PC-9 (cell line): ENCODE data around the gene KLHL35. TPM values are rescaled to one million over a fixed set of nuclear protein-coding genes. Genes with fewer than 3 reads are reported as not detected.

Experiments used
- BruUV-seq: library from RNA; stranded (reverse); fragments of 400-500 nt; replicated peaks from 2 replicates; lab custom pipeline; 2021; lab: Mats Ljungman, UMichigan
- CTCF ChIA-PET: fragments of 300-600 bp; sonication (Branson Sonifier 250); formaldehyde crosslinking; loops from one replicate; lab custom pipeline; 2022; ENCODE audit warnings: antibody characterized with exemption; lab: Charles Lee
- POLR2A ChIA-PET: fragments of 300-600 bp; sonication (Branson Sonifier 250); formaldehyde crosslinking; loops from one replicate; lab custom pipeline; 2022; ENCODE audit warnings: antibody characterized with exemption; ENCODE audit not compliant: unreplicated experiment; lab: Charles Lee
- DNase-seq, 2 experiments: peaks; one replicate each; pipeline versions ENCODE4 v3.0.0 to v3.0.0-alpha.2; 2015 to 2022; ENCODE audit warnings: mixed read lengths in 1 of 2
- H2AFZ ChIP-seq: fragments of 200-600 bp; sonication (generic); 2 replicates; pipeline ENCODE4 v1.8.1; 2017; ENCODE audit warnings: antibody characterized with exemption
- H3F3A ChIP-seq: fragments of 200-600 bp; sonication (generic); 2 replicates; pipeline ENCODE4 v1.8.1; 2017; ENCODE audit warnings: antibody characterized with exemption, mild to moderate bottlenecking, low read depth; ENCODE audit not compliant: insufficient read depth
- H3K27ac ChIP-seq: fragments of 200-600 bp; sonication (generic); 2 replicates; pipeline ENCODE4 v1.6.1; 2016; ENCODE audit warnings: mixed run types
- H3K27me3 ChIP-seq: fragments of 200-600 bp; sonication (generic); 2 replicates; pipeline ENCODE4 v1.6.1; 2016; ENCODE audit warnings: low read depth, mixed run types; ENCODE audit not compliant: insufficient read depth
- H3K36me3 ChIP-seq: fragments of 200-600 bp; sonication (generic); 2 replicates; pipeline ENCODE4 v1.6.1; 2016; ENCODE audit warnings: low read depth, mixed run types
- H3K4me1 ChIP-seq: fragments of 200-600 bp; sonication (generic); replicated peaks from 2 replicates; pipeline ENCODE4 v1.6.1; 2016; ENCODE audit warnings: mixed run types; ENCODE audit not compliant: insufficient read depth
- H3K4me2 ChIP-seq: fragments of 200-600 bp; sonication (generic); 2 replicates; pipeline ENCODE4 v1.6.1; 2017; ENCODE audit warnings: mixed run types
- H3K4me3 ChIP-seq: fragments of 200-600 bp; sonication (generic); 2 replicates; pipeline ENCODE4 v1.6.1; 2016; ENCODE audit warnings: mixed run types
- H3K79me2 ChIP-seq: fragments of 200-600 bp; sonication (generic); 2 replicates; pipeline ENCODE4 v1.6.1; 2017; ENCODE audit warnings: low read depth, mixed run types
- H3K9me2 ChIP-seq: fragments of 200-600 bp; sonication (generic); 2 replicates; pipeline ENCODE4 v1.8.1; 2017; ENCODE audit warnings: mild to moderate bottlenecking; ENCODE audit not compliant: insufficient read depth
- H3K9me3 ChIP-seq: fragments of 200-600 bp; sonication (generic); 2 replicates; pipeline ENCODE4 v1.8.1; 2016; ENCODE audit warnings: low read depth; ENCODE audit not compliant: insufficient read depth
- H4K20me1 ChIP-seq: fragments of 200-600 bp; sonication (generic); 2 replicates; pipeline ENCODE4 v1.8.1; 2017; ENCODE audit not compliant: insufficient read depth
- EZH2 ChIP-seq: fragments of 200-600 bp; sonication (generic); IDR thresholded peaks from 2 replicates; pipeline ENCODE4 v1.8.0; 2017; ENCODE audit warnings: antibody characterized with exemption, low read depth
- intact Hi-C: fragments of 100-400 bp; cut with micrococcal nuclease; formaldehyde crosslinking; loops from one replicate; pipeline ENCODE4 v1.10.0; 2022; ENCODE audit not compliant: unreplicated experiment
- total RNA-seq: library from RNA; stranded (reverse); gene quantifications from 2 replicates; pipeline ENCODE4 v1.2.3, GENCODE V29; 2021
- TF ChIP-seq, protein P1 (sequence below): fragments of 200-600 bp; sonication (generic); conservative IDR thresholded peaks from 2 replicates; pipeline ENCODE4 v1.6.1; 2017; ENCODE audit warnings: mixed run types, antibody characterized with exemption, mild to moderate bottlenecking, moderate library complexity

Gene KLHL35
- total RNA-seq, 1 experiment from 2014 or later: 11.1 TPM

DNA sequence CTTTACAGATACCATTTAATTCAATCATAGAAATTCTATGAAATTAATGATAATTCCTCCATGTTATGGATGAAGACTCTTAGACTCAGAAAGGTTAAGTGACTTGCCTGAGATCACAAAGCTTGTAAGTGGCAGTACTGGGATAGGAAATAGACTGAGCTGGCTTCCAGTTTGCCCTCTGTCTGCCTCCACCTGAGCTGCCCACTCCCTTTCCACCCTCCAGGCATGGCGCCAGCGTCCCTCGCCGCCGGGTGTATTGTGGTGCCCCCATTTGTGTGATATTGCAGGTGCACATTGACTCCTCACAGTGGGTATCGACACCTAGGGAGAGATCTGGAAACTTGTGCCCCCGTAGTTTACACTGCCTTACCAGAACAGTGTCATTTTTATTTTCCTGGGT lies 43.1 kb downstream of the KLHL35 start:
- DNase-seq: no peak
- no TSS peak for BruUV-seq
- Histone ChIP-seq H3K4me1 (peaks cover 37% of the 10 kb centered on the region), H3K79me2 (no peaks in the 10 kb centered on the region), H3F3A (peaks cover 42% of the 10 kb centered on the region), H3K36me3 (no peaks in the 10 kb centered on the region), H3K4me2 (no peak overlapping the region), H3K9me3 (no peaks in the 10 kb centered on the region), H3K27me3 (no peaks in the 10 kb centered on the region), H3K4me3 (no peak overlapping the region), H3K9me2 (no peaks in the 10 kb centered on the region), H3K27ac (no peak overlapping the region), H2AFZ (no peak overlapping the region), H4K20me1 (no peaks in the 10 kb centered on the region)
- POLR2A ChIA-PET: interaction anchor here (0.6 kb wide), 1 partner anchor 11 kb away, joined by 3 read pairs; no protein-coding TSS in a partner anchor
- CTCF ChIA-PET: interaction anchor here (0.6 to 1.2 kb wide), 4 partner anchors 79 to 1210 kb away, joined by 3 to 6 read pairs (median 5); no protein-coding TSS in a partner anchor
- intact Hi-C loops: loop anchor here (5.0 kb wide), 2 partner anchors 52 to 412 kb away; no protein-coding TSS in a partner anchor
- TF ChIP-seq, protein P1, sequence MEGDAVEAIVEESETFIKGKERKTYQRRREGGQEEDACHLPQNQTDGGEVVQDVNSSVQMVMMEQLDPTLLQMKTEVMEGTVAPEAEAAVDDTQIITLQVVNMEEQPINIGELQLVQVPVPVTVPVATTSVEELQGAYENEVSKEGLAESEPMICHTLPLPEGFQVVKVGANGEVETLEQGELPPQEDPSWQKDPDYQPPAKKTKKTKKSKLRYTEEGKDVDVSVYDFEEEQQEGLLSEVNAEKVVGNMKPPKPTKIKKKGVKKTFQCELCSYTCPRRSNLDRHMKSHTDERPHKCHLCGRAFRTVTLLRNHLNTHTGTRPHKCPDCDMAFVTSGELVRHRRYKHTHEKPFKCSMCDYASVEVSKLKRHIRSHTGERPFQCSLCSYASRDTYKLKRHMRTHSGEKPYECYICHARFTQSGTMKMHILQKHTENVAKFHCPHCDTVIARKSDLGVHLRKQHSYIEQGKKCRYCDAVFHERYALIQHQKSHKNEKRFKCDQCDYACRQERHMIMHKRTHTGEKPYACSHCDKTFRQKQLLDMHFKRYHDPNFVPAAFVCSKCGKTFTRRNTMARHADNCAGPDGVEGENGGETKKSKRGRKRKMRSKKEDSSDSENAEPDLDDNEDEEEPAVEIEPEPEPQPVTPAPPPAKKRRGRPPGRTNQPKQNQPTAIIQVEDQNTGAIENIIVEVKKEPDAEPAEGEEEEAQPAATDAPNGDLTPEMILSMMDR: no peak
- no peak for TF ChIP-seq EZH2

GRCh38 chr11:75389276-75389605 lies 43.8 kb downstream of the KLHL35 start:
- H3K4me3 ChIP-seq: no peak overlapping the region
- ChIA-PET POLR2A (no interaction called here), CTCF (interaction anchor here (0.6 to 1.2 kb wide), 3 partner anchors 80 to 143 kb away, joined by 3 to 6 read pairs (median 3); no protein-coding TSS in a partner anchor)
- H3F3A ChIP-seq: peaks cover 42% of the 10 kb centered on the region
- BruUV-seq: no TSS peak
- no peaks in the 10 kb centered on the region for H3K27me3 ChIP-seq
- TF ChIP-seq, protein P1: no peak
- TF ChIP-seq EZH2: no peak
- no peak for DNase-seq
- no peaks in the 10 kb centered on the region for H3K36me3 ChIP-seq
- H3K9me2 ChIP-seq: no peaks in the 10 kb centered on the region
- H3K9me3 ChIP-seq: no peaks in the 10 kb centered on the region
- no peaks in the 10 kb centered on the region for H4K20me1 ChIP-seq
- peaks cover 44% of the 10 kb centered on the region for H3K4me1 ChIP-seq
- H2AFZ ChIP-seq: no peak overlapping the region
- H3K4me2 ChIP-seq: no peak overlapping the region
- H3K79me2 ChIP-seq: no peaks in the 10 kb centered on the region
- intact Hi-C loops: loop anchor here (5.0 kb wide), 2 partner anchors 53 to 413 kb away; no protein-coding TSS in a partner anchor
- H3K27ac ChIP-seq: no peak overlapping the region

DNA sequence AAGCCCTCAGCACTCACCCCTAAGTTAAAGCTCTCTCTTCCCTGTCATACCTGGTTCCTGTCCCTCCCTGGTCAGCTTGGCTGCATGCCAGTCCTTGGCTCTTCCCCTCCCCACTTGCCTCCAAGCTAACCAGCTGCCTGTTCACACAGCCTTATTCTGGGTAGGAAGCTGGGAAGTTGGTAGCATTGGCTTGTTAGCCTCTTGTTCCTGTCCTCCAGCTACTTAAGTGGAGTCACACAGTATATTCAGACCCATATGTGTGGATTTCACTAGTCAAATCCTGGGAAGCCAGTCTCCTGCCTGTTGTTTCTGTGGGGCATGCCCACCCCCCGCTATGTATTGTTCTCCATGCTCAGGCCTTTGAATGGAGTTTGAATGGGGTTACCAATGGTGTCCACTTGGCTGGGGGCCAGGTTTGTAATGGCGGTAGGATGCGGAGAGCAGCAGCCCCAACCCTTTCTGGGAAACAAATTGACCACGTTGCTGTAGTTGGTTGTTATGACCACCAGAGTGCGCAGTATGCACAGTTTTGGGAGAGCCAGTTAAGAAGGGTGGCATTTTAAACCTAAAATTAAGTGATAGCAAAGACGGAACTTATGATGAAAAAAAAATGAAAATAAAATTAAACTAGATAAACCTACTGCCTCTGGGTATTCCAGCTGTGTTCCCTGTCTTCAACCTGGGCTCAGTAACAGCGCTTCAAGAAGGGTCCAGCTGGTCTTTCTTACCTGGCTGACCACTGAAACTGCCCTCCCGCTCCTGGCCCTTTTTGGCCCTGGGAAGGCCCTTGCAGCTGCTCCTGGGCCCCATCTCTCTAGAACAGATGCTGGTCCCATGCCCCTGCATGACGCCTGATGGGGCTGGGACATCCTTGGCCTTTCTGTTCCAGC lies 44.4 kb downstream of the KLHL35 start:
- TF ChIP-seq, protein P1: peak; percentile 91
- no peak for TF ChIP-seq EZH2
- Histone ChIP-seq H2AFZ (no peak overlapping the region), H3K4me1 (peaks cover 45% of the 10 kb centered on the region), H3F3A (peaks cover 42% of the 10 kb centered on the region), H3K36me3 (no peaks in the 10 kb centered on the region), H3K4me2 (peak overlapping the region; percentile 56), H3K9me3 (no peaks in the 10 kb centered on the region), H3K27ac (no peak overlapping the region), H4K20me1 (no peaks in the 10 kb centered on the region), H3K27me3 (no peaks in the 10 kb centered on the region), H3K4me3 (no peak overlapping the region), H3K79me2 (no peaks in the 10 kb centered on the region), H3K9me2 (no peaks in the 10 kb centered on the region)
- peak; percentile 74 to 75 for DNase-seq
- BruUV-seq: no TSS peak
- ChIA-PET CTCF (interaction anchor here (0.6 to 1.6 kb wide), 9 partner anchors 9 to 638 kb away, joined by 3 to 5 read pairs (median 3); no protein-coding TSS in a partner anchor), POLR2A (interaction anchor here (0.7 kb wide), 2 partner anchors 296 to 617 kb away, joined by 3 to 4 read pairs; no protein-coding TSS in a partner anchor)
- intact Hi-C loops: loop anchor here (1.0 to 5.0 kb wide), 4 partner anchors 54 to 479 kb away; no protein-coding TSS in a partner anchor
